ENCODE results near the gene ZBTB34.

Gene ZBTB34

DNA sequence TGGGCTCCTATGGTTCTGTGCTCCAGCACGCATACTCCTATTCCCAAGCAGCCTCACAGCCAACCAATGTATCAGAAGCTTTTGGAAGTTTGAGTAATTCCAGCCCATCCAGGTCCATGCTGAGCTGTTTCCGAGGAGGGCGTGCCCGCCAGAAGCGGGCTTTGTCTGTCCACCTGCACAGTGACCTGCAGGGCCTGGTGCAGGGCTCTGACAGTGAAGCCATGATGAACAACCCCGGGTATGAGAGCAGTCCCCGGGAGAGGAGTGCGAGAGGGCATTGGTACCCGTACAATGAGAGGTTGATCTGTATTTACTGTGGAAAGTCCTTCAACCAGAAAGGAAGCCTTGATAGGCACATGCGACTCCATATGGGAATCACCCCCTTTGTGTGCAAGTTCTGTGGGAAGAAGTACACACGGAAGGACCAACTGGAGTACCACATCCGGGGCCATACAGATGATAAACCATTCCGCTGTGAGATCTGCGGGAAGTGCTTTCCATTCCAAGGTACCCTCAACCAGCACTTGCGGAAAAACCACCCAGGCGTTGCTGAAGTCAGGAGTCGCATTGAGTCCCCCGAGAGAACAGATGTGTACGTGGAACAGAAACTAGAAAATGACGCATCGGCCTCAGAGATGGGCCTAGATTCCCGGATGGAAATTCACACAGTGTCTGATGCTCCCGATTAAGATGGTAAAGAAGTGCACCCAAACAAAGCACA lies 19.9 kb downstream of the ZBTB34 start:
- Histone ChIP-seq H3K4me1 (ENCODE audit: control insufficient read depth, insufficient read depth, low read length) (peaks cover 9% of the 10 kb centered on the region), H3K36me3 (ENCODE audit: control insufficient read depth in 2 of 2, insufficient read depth in 1 of 2, low read length in 2 of 2) (peaks cover 0 to 44% of the 10 kb centered on the region in 2 experiments; a peak in 2 of 3 replicates), H3K4me3 (ENCODE audit: low read depth, low read length) (no peak overlapping the region), H3K27ac (ENCODE audit: extremely low read depth, low read depth, low read length) (no peak overlapping the region), H3K9me3 (ENCODE audit: control insufficient read depth, insufficient read depth, low read depth, low read length) (no peaks in the 10 kb centered on the region)
- CTCF ChIA-PET = interaction anchor here (2.9 kb wide), 1 partner anchor 12 kb away, joined by 8 read pairs; no protein-coding TSS in a partner anchor
- TF ChIP-seq SCRT1 (tag by site-specific recombination; IDR thresholded peaks at IDR 0.05; ENCODE audit: borderline replicate concordance) (no peak), ZNF24 (tag by site-specific recombination; IDR thresholded peaks at IDR 0.05) (no peak), WT1 (tag by site-specific recombination; IDR thresholded peaks at IDR 0.05) (no peak), BCL11A (tag by site-specific recombination; IDR thresholded peaks at IDR 0.05; ENCODE audit: low read depth) (no peak), ZNF211 (tag by site-specific recombination; IDR thresholded peaks at IDR 0.05; ENCODE audit: low read depth) (no peak), ZSCAN30 (tag by site-specific recombination; IDR thresholded peaks at IDR 0.05) (no peak), SETDB1 (IDR thresholded peaks at IDR 0.05; ENCODE audit: insufficient read length, low read length) (no peak)
- POLR2A ChIA-PET = no interaction called here

DNA sequence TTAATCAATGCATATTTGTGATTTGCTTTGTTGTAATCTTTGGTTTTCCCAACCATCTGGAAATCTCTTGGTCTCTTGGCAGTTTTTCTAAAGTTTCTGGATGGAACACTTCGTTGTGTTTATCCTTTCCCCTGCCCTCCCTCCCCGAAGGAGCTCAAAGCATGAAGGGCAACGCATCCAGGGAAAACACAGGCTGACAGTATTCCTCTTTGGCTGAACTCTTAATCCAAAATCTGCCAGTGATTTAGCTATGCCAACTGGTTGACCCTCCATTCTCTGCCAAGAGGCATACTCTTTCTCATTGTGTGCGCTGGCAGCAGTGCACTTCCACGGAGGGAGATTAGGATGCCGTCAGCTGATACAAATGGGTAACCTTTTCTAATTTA lies 20.5 kb downstream of the ZBTB34 start:
- Histone ChIP-seq H3K9me3 (ENCODE audit: control insufficient read depth, insufficient read depth, low read depth, low read length) (no peaks in the 10 kb centered on the region), H3K36me3 (ENCODE audit: control insufficient read depth in 2 of 2, insufficient read depth in 1 of 2, low read length in 2 of 2) (peaks cover 0 to 44% of the 10 kb centered on the region in 2 experiments; a peak in 2 of 3 replicates), H3K4me3 (ENCODE audit: low read depth, low read length) (no peak overlapping the region), H3K4me1 (ENCODE audit: control insufficient read depth, insufficient read depth, low read length) (peaks cover 4% of the 10 kb centered on the region), H3K27ac (ENCODE audit: extremely low read depth, low read depth, low read length) (no peak overlapping the region)
- TF ChIP-seq, protein P1, sequence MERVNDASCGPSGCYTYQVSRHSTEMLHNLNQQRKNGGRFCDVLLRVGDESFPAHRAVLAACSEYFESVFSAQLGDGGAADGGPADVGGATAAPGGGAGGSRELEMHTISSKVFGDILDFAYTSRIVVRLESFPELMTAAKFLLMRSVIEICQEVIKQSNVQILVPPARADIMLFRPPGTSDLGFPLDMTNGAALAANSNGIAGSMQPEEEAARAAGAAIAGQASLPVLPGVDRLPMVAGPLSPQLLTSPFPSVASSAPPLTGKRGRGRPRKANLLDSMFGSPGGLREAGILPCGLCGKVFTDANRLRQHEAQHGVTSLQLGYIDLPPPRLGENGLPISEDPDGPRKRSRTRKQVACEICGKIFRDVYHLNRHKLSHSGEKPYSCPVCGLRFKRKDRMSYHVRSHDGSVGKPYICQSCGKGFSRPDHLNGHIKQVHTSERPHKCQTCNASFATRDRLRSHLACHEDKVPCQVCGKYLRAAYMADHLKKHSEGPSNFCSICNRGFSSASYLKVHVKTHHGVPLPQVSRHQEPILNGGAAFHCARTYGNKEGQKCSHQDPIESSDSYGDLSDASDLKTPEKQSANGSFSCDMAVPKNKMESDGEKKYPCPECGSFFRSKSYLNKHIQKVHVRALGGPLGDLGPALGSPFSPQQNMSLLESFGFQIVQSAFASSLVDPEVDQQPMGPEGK (tag by site-specific recombination; IDR thresholded peaks at IDR 0.05) = no peak
- no peak for TF ChIP-seq ZXDB (tag by site-specific recombination; IDR thresholded peaks at IDR 0.05)
- TF ChIP-seq ZNF24 (tag by site-specific recombination; IDR thresholded peaks at IDR 0.05) = no peak
- TF ChIP-seq FEZF1 (tag by site-specific recombination; IDR thresholded peaks at IDR 0.05) = no peak
- no peak for TF ChIP-seq ZBTB7A (tag by site-specific recombination; IDR thresholded peaks at IDR 0.05; ENCODE audit: low read depth)
- TF ChIP-seq ZNF112 (tag by site-specific recombination; IDR thresholded peaks at IDR 0.05) = no peak
- TF ChIP-seq, protein P2, sequence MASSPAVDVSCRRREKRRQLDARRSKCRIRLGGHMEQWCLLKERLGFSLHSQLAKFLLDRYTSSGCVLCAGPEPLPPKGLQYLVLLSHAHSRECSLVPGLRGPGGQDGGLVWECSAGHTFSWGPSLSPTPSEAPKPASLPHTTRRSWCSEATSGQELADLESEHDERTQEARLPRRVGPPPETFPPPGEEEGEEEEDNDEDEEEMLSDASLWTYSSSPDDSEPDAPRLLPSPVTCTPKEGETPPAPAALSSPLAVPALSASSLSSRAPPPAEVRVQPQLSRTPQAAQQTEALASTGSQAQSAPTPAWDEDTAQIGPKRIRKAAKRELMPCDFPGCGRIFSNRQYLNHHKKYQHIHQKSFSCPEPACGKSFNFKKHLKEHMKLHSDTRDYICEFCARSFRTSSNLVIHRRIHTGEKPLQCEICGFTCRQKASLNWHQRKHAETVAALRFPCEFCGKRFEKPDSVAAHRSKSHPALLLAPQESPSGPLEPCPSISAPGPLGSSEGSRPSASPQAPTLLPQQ (tag by site-specific recombination; IDR thresholded peaks at IDR 0.05) = no peak
- TF ChIP-seq, protein P3, sequence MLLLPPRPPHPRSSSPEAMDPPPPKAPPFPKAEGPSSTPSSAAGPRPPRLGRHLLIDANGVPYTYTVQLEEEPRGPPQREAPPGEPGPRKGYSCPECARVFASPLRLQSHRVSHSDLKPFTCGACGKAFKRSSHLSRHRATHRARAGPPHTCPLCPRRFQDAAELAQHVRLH (tag by site-specific recombination; IDR thresholded peaks at IDR 0.05) = no peak
- TF ChIP-seq ZNF837 (tag by site-specific recombination; IDR thresholded peaks at IDR 0.05) = no peak
- TF ChIP-seq MYNN (tag by site-specific recombination; IDR thresholded peaks at IDR 0.05; ENCODE audit: borderline replicate concordance) = no peak
- TF ChIP-seq ZFHX2 (tag by site-specific recombination; conservative IDR thresholded peaks at IDR 0.05) = no peak
- no peak for TF ChIP-seq ZNF530 (tag by site-specific recombination; IDR thresholded peaks at IDR 0.05; ENCODE audit: low read depth)
- TF ChIP-seq KLF16 (tag by site-specific recombination; IDR thresholded peaks at IDR 0.05) = no peak
- TF ChIP-seq HOXA7 (CRISPR knock-in tag; IDR thresholded peaks at IDR 0.05; ENCODE audit: borderline replicate concordance) = no peak
- TF ChIP-seq ZNF23 (tag by site-specific recombination; IDR thresholded peaks at IDR 0.05; ENCODE audit: borderline replicate concordance) = no peak
- POLR2A ChIA-PET = no interaction called here
- CTCF ChIA-PET = no interaction called here

Measured in HEK293 (cell line).